Measurements from ENCODE around the gene FARP2.

DNA sequence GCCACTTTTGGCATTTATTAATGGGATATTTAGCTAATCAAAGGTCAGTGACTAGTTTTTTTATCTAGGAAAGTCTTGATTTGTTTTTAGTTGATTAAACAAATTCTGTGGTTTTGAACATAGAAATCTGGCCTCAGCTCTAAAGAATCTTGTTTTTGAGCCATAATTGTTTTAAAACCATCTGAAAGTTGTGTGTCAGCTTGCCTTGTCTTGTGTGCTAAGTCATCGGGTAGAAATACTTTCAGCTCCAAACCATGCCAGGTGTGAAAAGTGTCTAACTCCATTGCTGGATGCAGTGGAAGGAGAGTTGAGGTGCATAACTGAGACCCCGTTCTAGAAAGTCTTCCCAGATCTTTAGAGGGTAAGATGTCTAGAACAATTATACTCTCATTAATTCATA is 22.7 kb downstream of the FARP2 start:
- TF ChIP-seq, protein P1, sequence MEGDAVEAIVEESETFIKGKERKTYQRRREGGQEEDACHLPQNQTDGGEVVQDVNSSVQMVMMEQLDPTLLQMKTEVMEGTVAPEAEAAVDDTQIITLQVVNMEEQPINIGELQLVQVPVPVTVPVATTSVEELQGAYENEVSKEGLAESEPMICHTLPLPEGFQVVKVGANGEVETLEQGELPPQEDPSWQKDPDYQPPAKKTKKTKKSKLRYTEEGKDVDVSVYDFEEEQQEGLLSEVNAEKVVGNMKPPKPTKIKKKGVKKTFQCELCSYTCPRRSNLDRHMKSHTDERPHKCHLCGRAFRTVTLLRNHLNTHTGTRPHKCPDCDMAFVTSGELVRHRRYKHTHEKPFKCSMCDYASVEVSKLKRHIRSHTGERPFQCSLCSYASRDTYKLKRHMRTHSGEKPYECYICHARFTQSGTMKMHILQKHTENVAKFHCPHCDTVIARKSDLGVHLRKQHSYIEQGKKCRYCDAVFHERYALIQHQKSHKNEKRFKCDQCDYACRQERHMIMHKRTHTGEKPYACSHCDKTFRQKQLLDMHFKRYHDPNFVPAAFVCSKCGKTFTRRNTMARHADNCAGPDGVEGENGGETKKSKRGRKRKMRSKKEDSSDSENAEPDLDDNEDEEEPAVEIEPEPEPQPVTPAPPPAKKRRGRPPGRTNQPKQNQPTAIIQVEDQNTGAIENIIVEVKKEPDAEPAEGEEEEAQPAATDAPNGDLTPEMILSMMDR (conservative IDR thresholded peaks at IDR 0.05; ENCODE audit: low read depth, low read length), result no peak
- no peak for TF ChIP-seq EZH2 (IDR thresholded peaks at IDR 0.05; ENCODE audit: low read length, unreplicated experiment)
- no peak for TF ChIP-seq EZH2phosphoT487 (IDR thresholded peaks at IDR 0.05; ENCODE audit: borderline replicate concordance, low read length)

Measured in PC-3 (cell line).